ENCODE results near the gene XCL1. TPM values are rescaled to one million over a fixed set of nuclear protein-coding genes. Genes with fewer than 3 reads are reported as not detected.

XCL1 gene
- total RNA-seq, 1 donor from 2014 or later: 0.38 TPM

GRCh38 chr1:168598892-168599291, 22.5 kb downstream of the XCL1 start:
- peaks cover 5% of the 10 kb centered on the region for H3K4me1 Mint-ChIP-seq (ENCODE audit: unreplicated experiment)
- TF ChIP-seq CTCF (IDR thresholded peaks at IDR 0.05): no peak
- no peaks in the 10 kb centered on the region for H3K9me3 Mint-ChIP-seq (ENCODE audit: unreplicated experiment)
- no peaks in the 10 kb centered on the region for H3K36me3 Mint-ChIP-seq (ENCODE audit: unreplicated experiment)
- DNase-seq (ENCODE audit: extremely low spot score, unreplicated experiment): no peak
- no peak overlapping the region for H3K27ac Mint-ChIP-seq (ENCODE audit: unreplicated experiment)
- no peak overlapping the region for H3K4me3 Mint-ChIP-seq (ENCODE audit: unreplicated experiment)
- H3K27me3 Mint-ChIP-seq (ENCODE audit: unreplicated experiment): peaks cover 11% of the 10 kb centered on the region

GRCh38 chr1:168599641-168600040, 23.2 kb downstream of the XCL1 start:
- H3K27ac Mint-ChIP-seq (ENCODE audit: unreplicated experiment): no peak overlapping the region
- H3K4me3 Mint-ChIP-seq (ENCODE audit: unreplicated experiment): no peak overlapping the region

GRCh38 chr1:168601051-168601450, 24.6 kb downstream of the XCL1 start:
- Mint-ChIP-seq H3K27ac (ENCODE audit: unreplicated experiment) (no peak overlapping the region), H3K9me3 (ENCODE audit: unreplicated experiment) (no peaks in the 10 kb centered on the region), H3K4me1 (ENCODE audit: unreplicated experiment) (peaks cover 5% of the 10 kb centered on the region), H3K27me3 (ENCODE audit: unreplicated experiment) (peaks cover 11% of the 10 kb centered on the region), H3K36me3 (ENCODE audit: unreplicated experiment) (no peaks in the 10 kb centered on the region), H3K4me3 (ENCODE audit: unreplicated experiment) (no peak overlapping the region)
- DNase-seq (ENCODE audit: extremely low spot score, unreplicated experiment): no peak
- TF ChIP-seq CTCF (IDR thresholded peaks at IDR 0.05): no peak

More at GRCh38 chr1:168599641-168600040, 23.2 kb downstream of the XCL1 start:
- DNase-seq (ENCODE audit: extremely low spot score, unreplicated experiment): no peak
- Mint-ChIP-seq H3K4me1 (ENCODE audit: unreplicated experiment) (peaks cover 5% of the 10 kb centered on the region), H3K36me3 (ENCODE audit: unreplicated experiment) (no peaks in the 10 kb centered on the region), H3K27me3 (ENCODE audit: unreplicated experiment) (peaks cover 11% of the 10 kb centered on the region), H3K9me3 (ENCODE audit: unreplicated experiment) (no peaks in the 10 kb centered on the region)
- no peak for TF ChIP-seq CTCF (IDR thresholded peaks at IDR 0.05)

DNA sequence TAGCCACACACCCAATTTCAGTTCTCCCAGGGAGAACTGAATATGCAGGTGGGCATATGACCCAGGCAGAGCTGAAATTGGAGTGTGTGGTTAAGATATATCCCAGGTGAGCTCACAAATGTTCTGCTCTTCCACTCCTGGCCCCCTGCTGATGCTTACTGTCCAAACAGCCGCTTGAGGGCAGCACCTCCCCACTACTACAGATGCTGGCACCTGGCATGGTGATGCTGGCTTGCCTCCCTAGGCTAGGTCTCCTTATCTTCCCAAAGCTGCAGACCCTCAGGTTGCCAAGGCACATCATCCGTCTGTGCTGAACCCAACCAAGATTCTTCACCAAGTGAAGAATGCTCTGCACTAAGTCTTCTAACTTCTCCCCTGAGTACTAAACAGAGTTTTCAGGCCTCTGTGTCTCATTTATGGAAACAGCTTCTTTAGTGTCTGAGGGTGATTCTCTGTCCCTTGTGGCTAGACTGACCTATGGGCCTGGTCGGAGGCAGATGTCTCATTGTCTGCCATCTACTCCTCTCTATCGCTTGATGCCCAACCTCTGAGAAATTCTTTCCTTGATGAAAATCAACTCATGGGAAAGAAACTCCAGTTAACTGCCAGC, 27.2 kb downstream of the XCL1 start:
- peak; percentile 89 for DNase-seq (ENCODE audit: extremely low spot score, unreplicated experiment)
- peaks cover 7% of the 10 kb centered on the region for H3K27me3 Mint-ChIP-seq (ENCODE audit: unreplicated experiment)
- H3K9me3 Mint-ChIP-seq (ENCODE audit: unreplicated experiment): no peaks in the 10 kb centered on the region
- TF ChIP-seq CTCF (IDR thresholded peaks at IDR 0.05): peak; percentile 92
- H3K27ac Mint-ChIP-seq (ENCODE audit: unreplicated experiment): no peak overlapping the region
- H3K4me1 Mint-ChIP-seq (ENCODE audit: unreplicated experiment): peaks cover 5% of the 10 kb centered on the region
- H3K36me3 Mint-ChIP-seq (ENCODE audit: unreplicated experiment): no peaks in the 10 kb centered on the region
- H3K4me3 Mint-ChIP-seq (ENCODE audit: unreplicated experiment): no peak overlapping the region

DNA sequence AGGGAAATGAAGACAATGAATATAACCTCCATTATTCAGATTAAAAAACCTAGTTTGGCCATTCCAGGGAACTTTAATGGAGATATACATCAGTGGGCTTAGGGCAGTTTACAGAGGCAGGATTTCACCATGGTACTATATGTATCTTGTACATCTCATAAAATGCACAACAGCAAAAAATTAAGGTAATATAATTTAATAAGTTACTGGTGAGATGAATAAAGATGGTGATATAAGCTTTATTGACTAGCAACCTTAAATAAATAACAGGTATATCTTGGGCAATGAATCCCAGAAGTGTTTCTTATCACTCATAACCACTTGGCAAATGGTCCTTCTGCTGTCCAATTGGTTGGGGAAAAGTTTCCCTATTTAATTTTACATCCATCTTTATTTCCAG, 29.0 kb downstream of the XCL1 start:
- TF ChIP-seq CTCF (IDR thresholded peaks at IDR 0.05): no peak
- H3K27me3 Mint-ChIP-seq (ENCODE audit: unreplicated experiment): peaks cover 4% of the 10 kb centered on the region
- no peaks in the 10 kb centered on the region for H3K36me3 Mint-ChIP-seq (ENCODE audit: unreplicated experiment)
- H3K27ac Mint-ChIP-seq (ENCODE audit: unreplicated experiment): no peak overlapping the region
- H3K4me3 Mint-ChIP-seq (ENCODE audit: unreplicated experiment): no peak overlapping the region
- H3K4me1 Mint-ChIP-seq (ENCODE audit: unreplicated experiment): peaks cover 10% of the 10 kb centered on the region
- DNase-seq (ENCODE audit: extremely low spot score, unreplicated experiment): no peak
- no peaks in the 10 kb centered on the region for H3K9me3 Mint-ChIP-seq (ENCODE audit: unreplicated experiment)

Data from osteocyte (in vitro differentiated cells).